Measurements from ENCODE around the gene TMEM108.

Gene TMEM108

GRCh38 chr3:133152056-133152455 lies 113.9 kb downstream of the TMEM108 start:
- Histone ChIP-seq H3K27ac (ENCODE audit: low read length) (no peak overlapping the region), H3K36me3 (ENCODE audit: insufficient read depth, low read depth, low read length) (no peaks in the 10 kb centered on the region), H3K9me3 (ENCODE audit: insufficient read depth, low read depth, low read length) (no peaks in the 10 kb centered on the region), H3K4me3 (ENCODE audit: low read length) (no peak overlapping the region), H3K9ac (ENCODE audit: low read depth, low read length) (no peak overlapping the region), H3K27me3 (ENCODE audit: insufficient read depth, low read length) (no peaks in the 10 kb centered on the region), H3K4me1 (ENCODE audit: insufficient read depth, low read length) (no peaks in the 10 kb centered on the region)

- no peaks in the 10 kb centered on the region for H3K4me1 ChIP-seq (ENCODE audit: insufficient read depth, low read length)
- H3K27me3 ChIP-seq (ENCODE audit: insufficient read depth, low read length), result no peaks in the 10 kb centered on the region
- H3K27ac ChIP-seq (ENCODE audit: low read length), result no peak overlapping the region
- no peak overlapping the region for H3K9ac ChIP-seq (ENCODE audit: low read depth, low read length)
- H3K36me3 ChIP-seq (ENCODE audit: insufficient read depth, low read depth, low read length), result no peaks in the 10 kb centered on the region
- H3K9me3 ChIP-seq (ENCODE audit: insufficient read depth, low read depth, low read length), result no peaks in the 10 kb centered on the region
- no peak overlapping the region for H3K4me3 ChIP-seq (ENCODE audit: low read length)
Measured at GRCh38 chr3:133152681-133153220, 114.6 kb downstream of the TMEM108 start.

- Histone ChIP-seq H3K27me3 (ENCODE audit: insufficient read depth, low read length) (no peaks in the 10 kb centered on the region), H3K36me3 (ENCODE audit: insufficient read depth, low read depth, low read length) (no peaks in the 10 kb centered on the region), H3K9me3 (ENCODE audit: insufficient read depth, low read depth, low read length) (no peaks in the 10 kb centered on the region), H3K9ac (ENCODE audit: low read depth, low read length) (no peak overlapping the region), H3K4me1 (ENCODE audit: insufficient read depth, low read length) (no peaks in the 10 kb centered on the region), H3K27ac (ENCODE audit: low read length) (no peak overlapping the region), H3K4me3 (ENCODE audit: low read length) (no peak overlapping the region)
Measured at GRCh38 chr3:133153382-133153781, 115.2 kb downstream of the TMEM108 start.

- Histone ChIP-seq H3K27me3 (ENCODE audit: insufficient read depth, low read length) (no peaks in the 10 kb centered on the region), H3K4me1 (ENCODE audit: insufficient read depth, low read length) (no peaks in the 10 kb centered on the region), H3K9me3 (ENCODE audit: insufficient read depth, low read depth, low read length) (no peaks in the 10 kb centered on the region), H3K9ac (ENCODE audit: low read depth, low read length) (no peak overlapping the region), H3K27ac (ENCODE audit: low read length) (no peak overlapping the region), H3K36me3 (ENCODE audit: insufficient read depth, low read depth, low read length) (no peaks in the 10 kb centered on the region), H3K4me3 (ENCODE audit: low read length) (no peak overlapping the region)
Measured at GRCh38 chr3:133157716-133158115, 119.5 kb downstream of the TMEM108 start.

GRCh38 chr3:133158686-133159085 lies 120.5 kb downstream of the TMEM108 start:
- no peak overlapping the region for H3K9ac ChIP-seq (ENCODE audit: low read depth, low read length)
- no peak overlapping the region for H3K4me3 ChIP-seq (ENCODE audit: low read length)
- no peaks in the 10 kb centered on the region for H3K9me3 ChIP-seq (ENCODE audit: insufficient read depth, low read depth, low read length)
- H3K36me3 ChIP-seq (ENCODE audit: insufficient read depth, low read depth, low read length), result no peaks in the 10 kb centered on the region
- H3K27me3 ChIP-seq (ENCODE audit: insufficient read depth, low read length), result no peaks in the 10 kb centered on the region
- H3K4me1 ChIP-seq (ENCODE audit: insufficient read depth, low read length), result no peaks in the 10 kb centered on the region
- no peak overlapping the region for H3K27ac ChIP-seq (ENCODE audit: low read length)

GRCh38 chr3:133159498-133160475 lies 121.6 kb downstream of the TMEM108 start:
- no peaks in the 10 kb centered on the region for H3K9me3 ChIP-seq (ENCODE audit: insufficient read depth, low read depth, low read length)
- H3K27me3 ChIP-seq (ENCODE audit: insufficient read depth, low read length), result no peaks in the 10 kb centered on the region
- H3K4me1 ChIP-seq (ENCODE audit: insufficient read depth, low read length), result no peaks in the 10 kb centered on the region
- H3K4me3 ChIP-seq (ENCODE audit: low read length), result no peak overlapping the region
- H3K9ac ChIP-seq (ENCODE audit: low read depth, low read length), result no peak overlapping the region
- H3K27ac ChIP-seq (ENCODE audit: low read length), result no peak overlapping the region
- no peaks in the 10 kb centered on the region for H3K36me3 ChIP-seq (ENCODE audit: insufficient read depth, low read depth, low read length)

- Histone ChIP-seq H3K9me3 (ENCODE audit: insufficient read depth, low read depth, low read length) (no peaks in the 10 kb centered on the region), H3K4me1 (ENCODE audit: insufficient read depth, low read length) (no peaks in the 10 kb centered on the region), H3K27me3 (ENCODE audit: insufficient read depth, low read length) (no peaks in the 10 kb centered on the region), H3K4me3 (ENCODE audit: low read length) (no peak overlapping the region), H3K27ac (ENCODE audit: low read length) (no peak overlapping the region), H3K36me3 (ENCODE audit: insufficient read depth, low read depth, low read length) (no peaks in the 10 kb centered on the region), H3K9ac (ENCODE audit: low read depth, low read length) (no peak overlapping the region)
Measured at GRCh38 chr3:133161656-133162055, 123.5 kb downstream of the TMEM108 start.

- Histone ChIP-seq H3K4me1 (ENCODE audit: insufficient read depth, low read length) (no peaks in the 10 kb centered on the region), H3K27me3 (ENCODE audit: insufficient read depth, low read length) (no peaks in the 10 kb centered on the region), H3K9me3 (ENCODE audit: insufficient read depth, low read depth, low read length) (no peaks in the 10 kb centered on the region), H3K9ac (ENCODE audit: low read depth, low read length) (no peak overlapping the region), H3K4me3 (ENCODE audit: low read length) (no peak overlapping the region), H3K36me3 (ENCODE audit: insufficient read depth, low read depth, low read length) (no peaks in the 10 kb centered on the region), H3K27ac (ENCODE audit: low read length) (no peak overlapping the region)
Measured at GRCh38 chr3:133162265-133162664, 124.1 kb downstream of the TMEM108 start.

GRCh38 chr3:133162670-133163305 lies 124.6 kb downstream of the TMEM108 start:
- Histone ChIP-seq H3K27ac (ENCODE audit: low read length) (no peak overlapping the region), H3K4me1 (ENCODE audit: insufficient read depth, low read length) (no peaks in the 10 kb centered on the region)

GRCh38 chr3:133167340-133168024 lies 129.3 kb downstream of the TMEM108 start:
- H3K4me1 ChIP-seq (ENCODE audit: insufficient read depth, low read length), result no peaks in the 10 kb centered on the region
- H3K9ac ChIP-seq (ENCODE audit: low read depth, low read length), result no peak overlapping the region
- no peaks in the 10 kb centered on the region for H3K36me3 ChIP-seq (ENCODE audit: insufficient read depth, low read depth, low read length)
- no peak overlapping the region for H3K27ac ChIP-seq (ENCODE audit: low read length)
- H3K9me3 ChIP-seq (ENCODE audit: insufficient read depth, low read depth, low read length), result no peaks in the 10 kb centered on the region
- H3K4me3 ChIP-seq (ENCODE audit: low read length), result no peak overlapping the region
- H3K27me3 ChIP-seq (ENCODE audit: insufficient read depth, low read length), result no peaks in the 10 kb centered on the region

More at GRCh38 chr3:133162670-133163305, 124.6 kb downstream of the TMEM108 start:
- Histone ChIP-seq H3K9ac (ENCODE audit: low read depth, low read length) (no peak overlapping the region), H3K27me3 (ENCODE audit: insufficient read depth, low read length) (no peaks in the 10 kb centered on the region), H3K4me3 (ENCODE audit: low read length) (no peak overlapping the region), H3K36me3 (ENCODE audit: insufficient read depth, low read depth, low read length) (no peaks in the 10 kb centered on the region), H3K9me3 (ENCODE audit: insufficient read depth, low read depth, low read length) (no peaks in the 10 kb centered on the region)

GRCh38 chr3:133168025-133168401 lies 129.8 kb downstream of the TMEM108 start:
- H3K36me3 ChIP-seq (ENCODE audit: insufficient read depth, low read depth, low read length), result no peaks in the 10 kb centered on the region
- no peak overlapping the region for H3K4me3 ChIP-seq (ENCODE audit: low read length)
- H3K27me3 ChIP-seq (ENCODE audit: insufficient read depth, low read length), result no peaks in the 10 kb centered on the region
- no peaks in the 10 kb centered on the region for H3K4me1 ChIP-seq (ENCODE audit: insufficient read depth, low read length)
- peaks cover 1% of the 10 kb centered on the region for H3K9me3 ChIP-seq (ENCODE audit: insufficient read depth, low read depth, low read length)
- H3K9ac ChIP-seq (ENCODE audit: low read depth, low read length), result no peak overlapping the region
- no peak overlapping the region for H3K27ac ChIP-seq (ENCODE audit: low read length)

All from iPS-20b (cell line).